Measurements from ENCODE around the gene TEAD2.
A peak's percentile ranks its signal among the peaks of the same experiment; 100 is the strongest.
"Not testable (repeated sequence)": the region's sequence is repeated elsewhere in the genome, so short reads cannot be mapped to it uniquely, and the experiment has no call there.

TEAD2 gene

DNA sequence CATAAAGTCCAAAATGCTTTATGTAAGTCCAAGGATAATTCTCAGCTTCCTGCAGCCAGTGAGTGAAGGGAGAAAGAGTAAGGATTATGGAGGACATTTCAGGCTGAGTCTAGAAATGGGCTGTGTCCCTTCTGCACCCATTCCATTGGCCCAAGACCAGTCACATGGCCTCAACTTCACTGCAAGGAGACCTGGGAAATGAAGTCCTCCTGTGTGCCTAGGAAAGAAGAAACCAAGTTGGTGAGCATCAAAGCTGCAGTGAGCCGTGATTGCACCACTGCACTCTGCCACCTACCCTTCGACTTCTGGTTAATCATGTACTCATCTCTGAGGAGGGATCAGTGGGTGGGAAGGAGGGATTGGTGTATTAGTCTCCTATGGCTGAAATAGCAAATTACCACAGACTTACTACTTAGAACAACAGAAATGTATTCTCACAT, 30.6 kb downstream of the TEAD2 start:
- Histone ChIP-seq H3K36me3 (replicated peaks; ENCODE audit: low read depth, low read length) (peaks cover 20% of the 10 kb centered on the region), H2AFZ (ENCODE audit: low read depth, low read length) (no peak overlapping the region), H3K4me2 (ENCODE audit: low read length) (peak overlapping the region; percentile 100), H3K9me3 (ENCODE audit: insufficient read depth, low read length) (peaks cover 5% of the 10 kb centered on the region; the same call in 1 of the 2 replicates), H3K9ac (ENCODE audit: low read length) (peak overlapping the region; percentile 97), H3K4me3 (ENCODE audit: low read length) (peak overlapping the region; percentile 53), H3K79me2 (ENCODE audit: low read length) (peaks cover 55% of the 10 kb centered on the region), H3K27me3 (ENCODE audit: low read depth, low read length) (no peaks in the 10 kb centered on the region), H4K20me1 (ENCODE audit: insufficient read depth, low read length) (no peaks in the 10 kb centered on the region), H3K4me1 (ENCODE audit: low read length) (peaks cover 89% of the 10 kb centered on the region), H3K27ac (ENCODE audit: low read length) (peak overlapping the region; percentile 99)
- no peak for TF ChIP-seq EZH2phosphoT487 (IDR thresholded peaks at IDR 0.05; ENCODE audit: low read depth)
- TF ChIP-seq, protein P1, sequence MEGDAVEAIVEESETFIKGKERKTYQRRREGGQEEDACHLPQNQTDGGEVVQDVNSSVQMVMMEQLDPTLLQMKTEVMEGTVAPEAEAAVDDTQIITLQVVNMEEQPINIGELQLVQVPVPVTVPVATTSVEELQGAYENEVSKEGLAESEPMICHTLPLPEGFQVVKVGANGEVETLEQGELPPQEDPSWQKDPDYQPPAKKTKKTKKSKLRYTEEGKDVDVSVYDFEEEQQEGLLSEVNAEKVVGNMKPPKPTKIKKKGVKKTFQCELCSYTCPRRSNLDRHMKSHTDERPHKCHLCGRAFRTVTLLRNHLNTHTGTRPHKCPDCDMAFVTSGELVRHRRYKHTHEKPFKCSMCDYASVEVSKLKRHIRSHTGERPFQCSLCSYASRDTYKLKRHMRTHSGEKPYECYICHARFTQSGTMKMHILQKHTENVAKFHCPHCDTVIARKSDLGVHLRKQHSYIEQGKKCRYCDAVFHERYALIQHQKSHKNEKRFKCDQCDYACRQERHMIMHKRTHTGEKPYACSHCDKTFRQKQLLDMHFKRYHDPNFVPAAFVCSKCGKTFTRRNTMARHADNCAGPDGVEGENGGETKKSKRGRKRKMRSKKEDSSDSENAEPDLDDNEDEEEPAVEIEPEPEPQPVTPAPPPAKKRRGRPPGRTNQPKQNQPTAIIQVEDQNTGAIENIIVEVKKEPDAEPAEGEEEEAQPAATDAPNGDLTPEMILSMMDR (IDR thresholded peaks at IDR 0.05; ENCODE audit: low read depth, low read length) = 0 out of 2 replicates have a peak, but pooled peaks have one; percentile 3

DNA sequence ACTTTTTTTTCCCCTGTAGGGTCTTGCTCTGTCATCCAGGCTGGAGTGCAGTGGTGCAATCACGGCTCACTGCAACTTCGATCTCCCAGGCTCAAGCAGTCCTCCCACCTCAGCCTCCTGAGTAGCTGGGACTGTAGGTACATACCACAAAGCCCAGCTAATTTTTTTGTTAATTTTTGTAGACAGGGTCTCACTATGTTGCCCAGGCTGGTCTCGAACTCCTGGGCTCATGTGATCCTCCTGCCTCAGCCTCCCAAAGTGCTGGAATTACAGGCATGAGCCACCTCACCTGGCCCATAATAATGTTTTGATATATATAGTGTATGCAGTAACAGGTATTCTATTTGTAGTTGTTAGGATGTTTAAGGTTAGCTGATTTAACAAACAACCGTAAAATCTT, 31.0 kb downstream of the TEAD2 start:
- H3K27me3 ChIP-seq (ENCODE audit: low read depth, low read length); H4K20me1 ChIP-seq (ENCODE audit: insufficient read depth, low read length); H3K9me3 ChIP-seq (ENCODE audit: insufficient read depth, low read length); H2AFZ ChIP-seq (ENCODE audit: low read depth, low read length): not testable (repeated sequence)
- Histone ChIP-seq H3K4me2 (ENCODE audit: low read length) (peak overlapping the region; percentile 61), H3K9ac (ENCODE audit: low read length) (peak overlapping the region; percentile 42), H3K4me1 (ENCODE audit: low read length) (peaks cover 89% of the 10 kb centered on the region), H3K4me3 (ENCODE audit: low read length) (peak overlapping the region; percentile 53), H3K27ac (ENCODE audit: low read length) (peak overlapping the region; percentile 99), H3K79me2 (ENCODE audit: low read length) (peaks cover 51% of the 10 kb centered on the region), H3K36me3 (replicated peaks; ENCODE audit: low read depth, low read length) (peaks cover 16% of the 10 kb centered on the region)

DNA sequence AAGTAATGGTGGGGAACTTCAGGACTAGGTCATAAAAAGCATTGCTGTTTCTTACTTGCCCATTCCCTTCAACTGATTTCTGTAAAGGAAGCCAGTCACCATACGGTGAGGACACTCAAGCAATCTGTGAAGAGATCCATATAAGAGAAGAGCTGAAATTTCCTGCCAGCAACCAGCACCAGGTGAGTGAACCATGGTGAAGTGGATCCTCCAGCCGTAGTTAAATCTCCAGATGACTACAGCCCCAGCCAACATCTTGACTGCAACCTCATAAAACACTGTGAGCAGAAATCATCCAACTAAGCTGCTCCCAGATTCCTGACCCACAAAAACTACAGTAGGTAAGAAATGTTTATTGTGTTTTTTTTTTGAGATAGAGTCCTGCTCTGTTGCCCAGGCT, 33.5 kb downstream of the TEAD2 start:
- Histone ChIP-seq H3K36me3 (replicated peaks; ENCODE audit: low read depth, low read length) (peaks cover 12% of the 10 kb centered on the region), H3K27ac (ENCODE audit: low read length) (peak overlapping the region; percentile 99), H3K4me2 (ENCODE audit: low read length) (peak overlapping the region; percentile 65), H3K27me3 (ENCODE audit: low read depth, low read length) (no peaks in the 10 kb centered on the region), H3K4me1 (ENCODE audit: low read length) (peaks cover 85% of the 10 kb centered on the region), H3K79me2 (ENCODE audit: low read length) (peaks cover 30% of the 10 kb centered on the region), H2AFZ (ENCODE audit: low read depth, low read length) (0 out of 2 replicates have a peak overlapping the region, but pooled peaks have one; percentile 4), H3K9me3 (ENCODE audit: insufficient read depth, low read length) (peaks cover 8% of the 10 kb centered on the region; the same call in 1 of the 2 replicates), H3K9ac (ENCODE audit: low read length) (peak overlapping the region; percentile 60), H4K20me1 (ENCODE audit: insufficient read depth, low read length) (no peaks in the 10 kb centered on the region), H3K4me3 (ENCODE audit: low read length) (peak overlapping the region; percentile 53)
- TF ChIP-seq EZH2phosphoT487 (IDR thresholded peaks at IDR 0.05; ENCODE audit: low read depth) = no peak
- TF ChIP-seq, protein P1 (IDR thresholded peaks at IDR 0.05; ENCODE audit: low read depth, low read length) = no peak

DNA sequence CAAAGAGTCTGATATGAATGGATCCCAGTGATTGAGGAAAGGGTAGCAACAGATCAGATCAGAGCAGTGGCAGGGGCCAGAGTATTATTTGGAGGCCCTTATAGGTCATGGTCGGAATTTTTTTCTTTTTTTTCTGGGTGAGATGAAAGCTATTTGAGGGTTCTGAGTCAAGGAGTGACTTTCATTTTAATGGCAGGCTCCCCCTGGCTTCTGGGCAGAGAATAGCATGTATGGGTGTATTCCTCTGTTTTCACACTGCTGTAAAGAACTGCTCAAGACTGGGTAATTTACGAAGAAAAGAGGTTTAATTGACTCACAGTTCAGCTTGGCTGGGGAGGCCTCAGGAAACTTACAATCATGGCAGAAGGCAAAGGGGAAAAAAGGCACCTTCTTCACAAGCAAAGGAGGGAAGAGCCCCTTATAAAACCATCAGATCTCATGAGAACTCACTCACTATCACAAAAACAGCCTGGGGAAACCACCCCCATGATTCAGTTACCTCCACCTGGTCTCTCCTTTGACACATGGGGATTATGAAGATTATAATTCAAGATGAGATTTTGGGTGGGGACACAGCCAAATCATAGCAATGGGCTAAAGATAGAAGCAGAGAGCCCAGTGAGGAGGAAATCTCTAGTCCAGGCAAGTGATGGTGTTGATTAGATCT, 34.2 kb downstream of the TEAD2 start:
- H4K20me1 ChIP-seq (ENCODE audit: insufficient read depth, low read length) = no peaks in the 10 kb centered on the region
- peak overlapping the region; percentile 65 for H3K4me2 ChIP-seq (ENCODE audit: low read length)
- H3K9ac ChIP-seq (ENCODE audit: low read length) = peak overlapping the region; percentile 60
- TF ChIP-seq EZH2phosphoT487 (IDR thresholded peaks at IDR 0.05; ENCODE audit: low read depth) = no peak
- TF ChIP-seq, protein P1 (IDR thresholded peaks at IDR 0.05; ENCODE audit: low read depth, low read length) = peak; percentile 67
- H3K4me1 ChIP-seq (ENCODE audit: low read length) = peaks cover 78% of the 10 kb centered on the region
- H3K4me3 ChIP-seq (ENCODE audit: low read length) = peak overlapping the region; percentile 53
- H3K9me3 ChIP-seq (ENCODE audit: insufficient read depth, low read length) = peaks cover 8% of the 10 kb centered on the region; the same call in 1 of the 2 replicates
- peaks cover 16% of the 10 kb centered on the region for H3K36me3 ChIP-seq (replicated peaks; ENCODE audit: low read depth, low read length)
- H3K79me2 ChIP-seq (ENCODE audit: low read length) = peaks cover 30% of the 10 kb centered on the region
- H2AFZ ChIP-seq (ENCODE audit: low read depth, low read length) = 0 out of 2 replicates have a peak overlapping the region, but pooled peaks have one; percentile 4
- H3K27ac ChIP-seq (ENCODE audit: low read length) = peak overlapping the region; percentile 99
- no peaks in the 10 kb centered on the region for H3K27me3 ChIP-seq (ENCODE audit: low read depth, low read length)
